ENCODE data around the gene PSIP1. TPM values are rescaled to one million over a fixed set of nuclear protein-coding genes. Genes with fewer than 3 reads are reported as not detected.

Gene PSIP1
- total RNA-seq, 1 experiment from 2014 or later = 302 TPM

DNA sequence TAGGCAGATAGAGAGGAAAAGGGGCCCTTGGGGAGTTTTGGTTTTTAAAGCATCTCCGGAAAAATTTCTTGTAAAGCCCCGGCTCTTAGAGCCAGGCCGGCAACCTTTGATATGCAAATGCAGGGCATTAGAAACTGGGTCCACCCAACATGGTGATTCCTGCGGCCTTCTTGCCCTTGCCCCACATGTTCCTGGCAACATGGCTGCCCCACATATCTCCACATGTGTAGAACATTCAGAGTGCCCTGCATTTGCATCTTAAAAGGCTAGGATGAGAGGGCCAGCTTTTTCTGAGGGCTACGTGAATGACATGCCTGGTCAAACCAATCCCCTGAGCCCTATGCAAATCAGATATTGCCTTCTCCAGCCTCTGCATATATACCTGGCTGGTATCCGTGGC lies 93.1 kb downstream of the PSIP1 start (continued):
- TF ChIP-seq, protein P1, sequence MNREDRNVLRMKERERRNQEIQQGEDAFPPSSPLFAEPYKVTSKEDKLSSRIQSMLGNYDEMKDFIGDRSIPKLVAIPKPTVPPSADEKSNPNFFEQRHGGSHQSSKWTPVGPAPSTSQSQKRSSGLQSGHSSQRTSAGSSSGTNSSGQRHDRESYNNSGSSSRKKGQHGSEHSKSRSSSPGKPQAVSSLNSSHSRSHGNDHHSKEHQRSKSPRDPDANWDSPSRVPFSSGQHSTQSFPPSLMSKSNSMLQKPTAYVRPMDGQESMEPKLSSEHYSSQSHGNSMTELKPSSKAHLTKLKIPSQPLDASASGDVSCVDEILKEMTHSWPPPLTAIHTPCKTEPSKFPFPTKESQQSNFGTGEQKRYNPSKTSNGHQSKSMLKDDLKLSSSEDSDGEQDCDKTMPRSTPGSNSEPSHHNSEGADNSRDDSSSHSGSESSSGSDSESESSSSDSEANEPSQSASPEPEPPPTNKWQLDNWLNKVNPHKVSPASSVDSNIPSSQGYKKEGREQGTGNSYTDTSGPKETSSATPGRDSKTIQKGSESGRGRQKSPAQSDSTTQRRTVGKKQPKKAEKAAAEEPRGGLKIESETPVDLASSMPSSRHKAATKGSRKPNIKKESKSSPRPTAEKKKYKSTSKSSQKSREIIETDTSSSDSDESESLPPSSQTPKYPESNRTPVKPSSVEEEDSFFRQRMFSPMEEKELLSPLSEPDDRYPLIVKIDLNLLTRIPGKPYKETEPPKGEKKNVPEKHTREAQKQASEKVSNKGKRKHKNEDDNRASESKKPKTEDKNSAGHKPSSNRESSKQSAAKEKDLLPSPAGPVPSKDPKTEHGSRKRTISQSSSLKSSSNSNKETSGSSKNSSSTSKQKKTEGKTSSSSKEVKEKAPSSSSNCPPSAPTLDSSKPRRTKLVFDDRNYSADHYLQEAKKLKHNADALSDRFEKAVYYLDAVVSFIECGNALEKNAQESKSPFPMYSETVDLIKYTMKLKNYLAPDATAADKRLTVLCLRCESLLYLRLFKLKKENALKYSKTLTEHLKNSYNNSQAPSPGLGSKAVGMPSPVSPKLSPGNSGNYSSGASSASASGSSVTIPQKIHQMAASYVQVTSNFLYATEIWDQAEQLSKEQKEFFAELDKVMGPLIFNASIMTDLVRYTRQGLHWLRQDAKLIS (CRISPR knock-in tag; IDR thresholded peaks at IDR 0.05; ENCODE audit: borderline replicate concordance) = no peak
- no peak for TF ChIP-seq ZNF416 (CRISPR knock-in tag; IDR thresholded peaks at IDR 0.05)

DNA sequence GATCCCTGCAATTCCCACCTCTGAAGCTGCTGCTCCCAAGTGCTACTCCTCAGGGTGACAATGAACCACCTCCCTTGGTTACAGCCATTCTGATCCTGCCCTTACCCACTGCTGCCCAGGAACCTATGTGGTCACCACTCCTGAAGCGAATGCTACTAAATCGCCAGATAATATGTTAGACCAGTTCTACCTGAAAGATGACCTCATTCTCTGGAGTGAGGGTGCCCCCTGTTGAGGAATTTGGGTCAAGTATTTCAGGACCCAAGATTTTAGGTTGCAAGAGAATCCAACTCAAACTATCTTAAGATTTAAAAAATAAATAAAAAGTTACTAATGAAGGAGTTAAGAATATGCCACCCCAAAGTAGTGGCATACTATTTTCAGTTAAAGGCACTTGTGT lies 93.9 kb downstream of the PSIP1 start:
- ChIA-PET POLR2A (no interaction called here), CTCF (interaction anchor here (1.0 kb wide), 1 partner anchor 14 kb away, joined by 3 read pairs; no protein-coding TSS in a partner anchor)
- H3K36me3 Mint-ChIP-seq = no peaks in the 10 kb centered on the region
- H3K9me3 Mint-ChIP-seq = no peaks in the 10 kb centered on the region
- ATAC-seq (peak; percentile 82), DNase-seq (ENCODE audit: low spot score) (peak; percentile 56)
- no peak overlapping the region for H3K27ac Mint-ChIP-seq
- no peak for TF ChIP-seq GTF2I (CRISPR knock-in tag; conservative IDR thresholded peaks at IDR 0.05)
- TF ChIP-seq, protein P2, sequence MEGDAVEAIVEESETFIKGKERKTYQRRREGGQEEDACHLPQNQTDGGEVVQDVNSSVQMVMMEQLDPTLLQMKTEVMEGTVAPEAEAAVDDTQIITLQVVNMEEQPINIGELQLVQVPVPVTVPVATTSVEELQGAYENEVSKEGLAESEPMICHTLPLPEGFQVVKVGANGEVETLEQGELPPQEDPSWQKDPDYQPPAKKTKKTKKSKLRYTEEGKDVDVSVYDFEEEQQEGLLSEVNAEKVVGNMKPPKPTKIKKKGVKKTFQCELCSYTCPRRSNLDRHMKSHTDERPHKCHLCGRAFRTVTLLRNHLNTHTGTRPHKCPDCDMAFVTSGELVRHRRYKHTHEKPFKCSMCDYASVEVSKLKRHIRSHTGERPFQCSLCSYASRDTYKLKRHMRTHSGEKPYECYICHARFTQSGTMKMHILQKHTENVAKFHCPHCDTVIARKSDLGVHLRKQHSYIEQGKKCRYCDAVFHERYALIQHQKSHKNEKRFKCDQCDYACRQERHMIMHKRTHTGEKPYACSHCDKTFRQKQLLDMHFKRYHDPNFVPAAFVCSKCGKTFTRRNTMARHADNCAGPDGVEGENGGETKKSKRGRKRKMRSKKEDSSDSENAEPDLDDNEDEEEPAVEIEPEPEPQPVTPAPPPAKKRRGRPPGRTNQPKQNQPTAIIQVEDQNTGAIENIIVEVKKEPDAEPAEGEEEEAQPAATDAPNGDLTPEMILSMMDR (IDR thresholded peaks at IDR 0.05) = 0 out of 2 replicates have a peak, but pooled peaks have one; percentile 28
- peaks cover 24% of the 10 kb centered on the region for H3K4me1 Mint-ChIP-seq
- no peak overlapping the region for H3K4me3 Mint-ChIP-seq
- no peaks in the 10 kb centered on the region for H3K27me3 Mint-ChIP-seq (ENCODE audit: low read depth)

Other genes starting within 250 kb of the PSIP1 start
- 12.3 to 13.9 TPM (median 12.5 TPM) in 3 replicates for gene TTC39B, start 203.8 kb downstream of the PSIP1 start, total RNA-seq (2021)
- gene SNAPC3, start 88.1 kb downstream of the PSIP1 start, total RNA-seq (2021) = 33.5 to 37.7 TPM (median 33.6 TPM) in 3 replicates
- 2.8 to 4.1 TPM (median 2.9 TPM) in 3 replicates for gene CCDC171, start 42.1 kb upstream of the PSIP1 start, total RNA-seq (2021)

Data from WTC11 (cell line).